Retinal pigment epithelial cell (primary cell): ENCODE data around the gene PCP4L1.

Source experiments
- DNase-seq: peaks from one replicate; pipeline ENCODE4 v3.0.0-alpha.2; 2010; ENCODE audit warnings: low read depth
- H3K4me3 ChIP-seq: 2 replicates; pipeline ENCODE4 v1.5.1; 2011; ENCODE audit warnings: mild to moderate bottlenecking, low read length, control low read depth, moderate library complexity
- TF ChIP-seq, protein P1 (sequence below): conservative IDR thresholded peaks from 2 replicates; pipeline ENCODE4 v1.5.1; 2011; ENCODE audit warnings: low read depth, low read length, control low read depth, inconsistent platforms

The PCP4L1 gene

DNA sequence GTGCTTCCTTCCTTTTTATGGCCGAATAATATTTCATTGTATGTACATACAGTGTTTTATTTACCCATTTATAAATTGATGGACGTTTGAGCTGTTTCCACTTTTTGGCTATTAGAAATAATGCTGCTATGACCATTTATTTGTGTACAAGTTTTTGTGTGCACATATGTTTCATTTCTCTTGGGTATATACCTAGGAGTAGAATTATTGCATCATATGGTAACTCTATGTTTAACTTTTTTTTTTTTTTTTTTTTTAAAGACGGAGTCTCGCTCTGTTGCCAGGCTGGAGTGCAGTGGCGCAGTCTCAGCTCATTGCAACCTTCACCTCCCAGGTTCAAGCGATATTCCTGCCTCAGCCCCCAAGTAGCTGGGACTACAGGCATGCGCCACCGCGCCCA, 74.6 kb downstream of the PCP4L1 start:
- no peak overlapping the region for H3K4me3 ChIP-seq
- TF ChIP-seq, protein P1, sequence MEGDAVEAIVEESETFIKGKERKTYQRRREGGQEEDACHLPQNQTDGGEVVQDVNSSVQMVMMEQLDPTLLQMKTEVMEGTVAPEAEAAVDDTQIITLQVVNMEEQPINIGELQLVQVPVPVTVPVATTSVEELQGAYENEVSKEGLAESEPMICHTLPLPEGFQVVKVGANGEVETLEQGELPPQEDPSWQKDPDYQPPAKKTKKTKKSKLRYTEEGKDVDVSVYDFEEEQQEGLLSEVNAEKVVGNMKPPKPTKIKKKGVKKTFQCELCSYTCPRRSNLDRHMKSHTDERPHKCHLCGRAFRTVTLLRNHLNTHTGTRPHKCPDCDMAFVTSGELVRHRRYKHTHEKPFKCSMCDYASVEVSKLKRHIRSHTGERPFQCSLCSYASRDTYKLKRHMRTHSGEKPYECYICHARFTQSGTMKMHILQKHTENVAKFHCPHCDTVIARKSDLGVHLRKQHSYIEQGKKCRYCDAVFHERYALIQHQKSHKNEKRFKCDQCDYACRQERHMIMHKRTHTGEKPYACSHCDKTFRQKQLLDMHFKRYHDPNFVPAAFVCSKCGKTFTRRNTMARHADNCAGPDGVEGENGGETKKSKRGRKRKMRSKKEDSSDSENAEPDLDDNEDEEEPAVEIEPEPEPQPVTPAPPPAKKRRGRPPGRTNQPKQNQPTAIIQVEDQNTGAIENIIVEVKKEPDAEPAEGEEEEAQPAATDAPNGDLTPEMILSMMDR: no peak
- DNase-seq: no peak
